Right atrium auricular region (tissue), 2 donors: Measurements from ENCODE around the gene NMT2. TPM values are rescaled to one million over a fixed set of nuclear protein-coding genes. Genes with fewer than 3 reads are reported as not detected.

Experiments used
- DNase-seq: peaks from one replicate; pipeline ENCODE4 v3.0.0-alpha.2; 2019; ENCODE audit warnings: low spot score
- H3K27ac ChIP-seq, 2 donors: fragments of 200-600 bp; sonication (generic); 1 replicate in 1 of 2; 2 replicates in 1 of 2; pipeline ENCODE4 v1.5.1; 2016 to 2019
- H3K27me3 ChIP-seq, 2 donors: fragments of 200-600 bp; sonication (generic); one replicate each; pipeline versions ENCODE4 v1.5.1 to v1.6.0; 2017 to 2019
- H3K36me3 ChIP-seq: fragments of 200-600 bp; sonication (generic); one replicate; pipeline ENCODE4 v1.5.1; 2016
- H3K4me1 ChIP-seq, 2 donors: fragments of 200-600 bp; sonication (generic); one replicate each; pipeline versions ENCODE4 v1.5.1 to v1.6.0; 2017 to 2019
- H3K4me3 ChIP-seq, 2 donors: fragments of 200-600 bp; sonication (generic); 1 replicate in 1 of 2; 2 replicates in 1 of 2; pipeline ENCODE4 v1.5.1; 2017 to 2019; ENCODE audit warnings: mild to moderate bottlenecking in 1 of 2, moderate library complexity in 1 of 2
- H3K9me3 ChIP-seq, 2 donors: fragments of 200-600 bp; sonication (generic); one replicate each; pipeline ENCODE4 v1.5.1; 2019
- CTCF ChIP-seq, 2 donors: fragments of 200-600 bp; sonication (generic); IDR thresholded peaks; one replicate each; pipeline ENCODE4 v1.5.1; 2019; ENCODE audit warnings: antibody characterized with exemption in 2 of 2
- total RNA-seq, 2 donors: library from RNA; depleted of rRNA; stranded (reverse); fragments of >200 nt; gene quantifications; one replicate each; pipeline ENCODE4 v1.1.0, GENCODE V29; 2016

Gene NMT2
- total RNA-seq, 2 donors from 2014 or later, result 9.7 to 10.5 TPM

- Histone ChIP-seq H3K4me3 (no peak overlapping the region), H3K27me3 (no peaks in the 10 kb centered on the region), H3K27ac (no peak overlapping the region), H3K36me3 (no peaks in the 10 kb centered on the region), H3K9me3 (no peaks in the 10 kb centered on the region), H3K4me1 (peaks cover 0 to 13% of the 10 kb centered on the region in 2 donors)
- TF ChIP-seq CTCF (IDR thresholded peaks at IDR 0.05), result no peak
- no peak for DNase-seq
These were observed 77.1 kb downstream of the NMT2 start for GRCh38 chr10:15091418-15091817.

GRCh38 chr10:15088428-15089261 is 79.8 kb downstream of the NMT2 start, which contains the start of gene ACBD7:
Gene ACBD7 (minus strand): TSS chr10:15088776. CDS start chr10:15088728, 48 bp downstream.
- Histone ChIP-seq H3K27me3 (no peaks in the 10 kb centered on the region), H3K4me3 (peak within 1 kb of the TSS; percentile 37 to 65), H3K4me1 (peaks cover 0 to 17% of the 10 kb centered on the region in 2 donors), H3K9me3 (no peaks in the 10 kb centered on the region), H3K36me3 (no peaks in the 10 kb centered on the region), H3K27ac (no peak within 1 kb of the TSS)
- peak; percentile 73 for DNase-seq
- TF ChIP-seq CTCF (IDR thresholded peaks at IDR 0.05), result peak; percentile 37 to 59

- TF ChIP-seq CTCF (IDR thresholded peaks at IDR 0.05), result peak in 1 of 2 donors; percentile 29
- H3K36me3 ChIP-seq, result no peaks in the 10 kb centered on the region
- no peaks in the 10 kb centered on the region for H3K27me3 ChIP-seq
- DNase-seq, result peak; percentile 68
- H3K4me1 ChIP-seq, result peaks cover 0 to 18% of the 10 kb centered on the region in 2 donors
- peak overlapping the region; percentile 32 to 49 for H3K4me3 ChIP-seq
- peak overlapping the region in 1 of 2 donors; percentile 44 for H3K27ac ChIP-seq
- H3K9me3 ChIP-seq, result no peaks in the 10 kb centered on the region
These were observed 84.0 kb downstream of the NMT2 start for GRCh38 chr10:15084502-15084922.

- peaks cover 0 to 15% of the 10 kb centered on the region in 2 donors for H3K4me1 ChIP-seq
- no peaks in the 10 kb centered on the region for H3K27me3 ChIP-seq
- no peaks in the 10 kb centered on the region for H3K36me3 ChIP-seq
- no peak for DNase-seq
- H3K4me3 ChIP-seq, result peak overlapping the region; percentile 32 to 49
- no peaks in the 10 kb centered on the region for H3K9me3 ChIP-seq
- no peak for TF ChIP-seq CTCF (IDR thresholded peaks at IDR 0.05)
- H3K27ac ChIP-seq, result peak overlapping the region; percentile 17 to 44
These were observed 84.6 kb downstream of the NMT2 start for GRCh38 chr10:15083674-15084501.

GRCh38 chr10:15075421-15075820 is 93.1 kb downstream of the NMT2 start:
- Histone ChIP-seq H3K4me1 (no peaks in the 10 kb centered on the region), H3K36me3 (no peaks in the 10 kb centered on the region), H3K4me3 (no peak overlapping the region), H3K27me3 (no peaks in the 10 kb centered on the region), H3K9me3 (peaks cover 0 to 5% of the 10 kb centered on the region in 2 donors), H3K27ac (no peak overlapping the region)
- no peak for TF ChIP-seq CTCF (IDR thresholded peaks at IDR 0.05)
- DNase-seq, result no peak
